Hematopoietic multipotent progenitor cell (in vitro differentiated cells): ENCODE data around the gene WSCD1. TPM values are rescaled to one million over a fixed set of nuclear protein-coding genes. Genes with fewer than 3 reads are reported as not detected.

Source experiments
- DNase-seq, 3 donors: peaks; one replicate each; pipeline ENCODE4 v3.0.0-alpha.2; 2011 to 2015; ENCODE audit warnings: low read depth in 2 of 3, low spot score in 2 of 3
- total RNA-seq: library from RNA; depleted of rRNA; stranded (reverse); fragments of >200 nt; gene quantifications from one replicate; pipeline ENCODE4 v1.2.3, GENCODE V29; 2012

The WSCD1 gene
- total RNA-seq, 1 donor, result under 0.01 TPM

GRCh38 chr17:6104956-6105648 is 34.9 kb downstream of the WSCD1 start:
- DNase-seq, result no peak

GRCh38 chr17:6105649-6106007 is 35.4 kb downstream of the WSCD1 start:
- no peak for DNase-seq

GRCh38 chr17:6106212-6106611 is 36.0 kb downstream of the WSCD1 start:
- no peak for DNase-seq

DNA sequence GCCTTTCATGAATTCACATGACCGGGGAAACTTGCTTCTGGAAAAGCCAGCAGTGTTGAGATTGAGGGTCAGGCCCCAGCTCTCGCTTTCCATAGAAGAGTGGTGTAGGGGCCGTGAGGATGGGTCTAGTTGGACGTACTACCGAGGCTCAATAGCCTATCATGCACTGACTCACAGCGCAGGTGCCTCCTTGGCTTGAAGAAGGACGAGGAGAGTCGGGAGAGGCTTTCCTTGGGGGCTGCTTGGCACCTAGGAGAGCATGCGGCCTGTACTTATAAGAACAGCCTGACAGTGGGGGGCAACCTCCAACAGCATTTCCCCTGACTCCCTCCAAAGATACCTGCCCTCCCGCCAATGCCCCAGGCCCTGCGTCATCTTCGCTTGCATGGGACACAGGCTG is 37.6 kb downstream of the WSCD1 start:
- no peak for DNase-seq

GRCh38 chr17:6108382-6108781 is 38.2 kb downstream of the WSCD1 start:
- DNase-seq, result no peak

DNA sequence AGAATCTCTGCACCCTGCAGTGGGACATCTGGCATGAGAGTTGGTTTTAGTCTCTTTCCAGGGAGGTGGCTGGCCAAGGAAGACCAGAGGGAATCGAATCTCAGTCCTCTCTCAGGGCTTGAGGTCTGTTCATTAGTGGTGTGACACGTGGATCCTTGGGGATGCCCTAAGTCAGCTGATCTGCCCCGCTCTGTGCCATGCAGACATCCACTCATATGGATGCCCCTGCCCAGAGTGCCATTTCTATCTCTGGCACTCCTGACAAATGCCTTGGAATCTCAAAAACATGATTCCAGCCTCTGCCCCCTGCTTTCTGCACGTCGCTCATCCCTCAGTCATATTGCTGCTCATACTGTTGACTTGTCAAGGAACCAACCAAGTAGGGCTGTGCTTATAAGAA is 38.8 kb downstream of the WSCD1 start:
- no peak for DNase-seq

DNA sequence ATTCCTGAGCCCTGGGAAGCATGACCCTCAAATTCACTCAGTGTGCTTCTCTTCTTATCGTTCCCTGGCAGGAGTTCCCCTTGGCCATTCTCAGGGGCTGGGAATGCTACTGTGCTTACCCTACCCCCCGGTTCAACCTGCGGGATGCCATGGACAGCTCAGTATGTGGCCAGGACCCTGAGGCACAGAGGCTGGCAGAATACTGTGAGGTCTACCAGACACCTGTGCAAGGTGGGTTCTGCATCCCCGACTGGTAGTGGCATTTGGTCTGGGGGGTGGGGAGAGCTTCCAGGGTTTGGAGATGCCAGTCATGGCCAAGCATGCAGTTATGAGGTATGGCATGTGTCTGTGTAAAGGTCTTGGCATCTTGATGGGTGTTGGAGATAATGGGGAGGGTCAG is 39.4 kb downstream of the WSCD1 start:
- no peak for DNase-seq

DNA sequence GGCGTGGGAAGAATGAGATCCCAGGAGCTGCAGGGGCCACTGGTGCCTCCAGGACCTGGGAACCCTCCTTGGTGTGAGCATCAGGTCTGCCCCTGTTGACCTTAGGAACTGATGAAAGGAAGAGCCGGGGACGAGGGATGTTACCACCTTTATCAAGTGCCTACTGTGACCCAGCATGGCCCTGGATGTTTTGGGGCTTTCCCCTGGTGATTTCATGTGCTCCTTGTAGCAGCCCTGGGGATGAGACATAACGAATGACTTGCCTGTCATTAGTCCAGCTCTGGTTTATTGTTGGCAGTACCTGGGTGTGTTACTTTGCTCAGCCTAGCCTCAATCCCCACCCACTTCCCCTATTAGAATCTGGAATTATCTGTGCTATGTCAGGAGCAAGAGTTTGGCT is 39.9 kb downstream of the WSCD1 start:
- DNase-seq, result no peak

DNA sequence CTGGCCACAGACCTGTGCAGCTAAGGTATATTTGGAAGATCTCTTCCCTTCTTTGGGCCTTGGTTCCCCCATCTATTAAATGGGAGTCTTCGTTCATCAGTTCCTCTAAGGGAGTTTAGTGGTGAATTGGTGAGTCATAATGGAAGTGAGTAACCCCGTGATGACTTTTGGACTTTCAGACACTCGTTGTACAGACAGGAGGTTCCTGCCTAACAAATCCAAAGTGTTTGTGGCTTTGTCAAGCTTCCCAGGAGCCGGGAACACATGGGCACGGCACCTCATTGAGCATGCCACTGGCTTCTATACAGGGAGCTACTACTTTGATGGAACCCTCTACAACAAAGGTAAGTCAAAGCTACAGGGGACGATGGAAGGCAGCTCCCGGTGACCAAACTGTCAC is 40.4 kb downstream of the WSCD1 start:
- no peak for DNase-seq

- no peak for DNase-seq
Measured at GRCh38 chr17:6120351-6120750, 50.2 kb downstream of the WSCD1 start.

DNA sequence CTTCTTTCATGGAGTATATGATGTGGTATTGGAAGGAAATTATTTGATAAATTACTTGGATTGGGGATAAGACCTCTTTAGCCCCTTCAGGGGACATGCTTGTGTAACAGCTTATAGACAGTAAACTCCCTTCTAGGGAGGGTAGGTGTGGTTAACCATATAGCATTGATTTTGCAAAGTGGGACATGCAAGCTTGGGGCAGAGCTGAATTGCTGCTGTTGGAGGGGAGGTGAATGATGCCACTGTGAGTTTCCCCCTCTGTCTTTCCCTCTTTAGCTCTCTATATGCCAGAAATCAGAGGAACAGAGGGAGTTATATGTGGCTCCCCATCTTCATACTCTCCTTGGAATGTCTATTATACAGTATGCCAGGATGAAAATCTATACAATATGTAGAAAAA is 54.7 kb downstream of the WSCD1 start:
- DNase-seq, result no peak

GRCh38 chr17:6126768-6127167 is 56.6 kb downstream of the WSCD1 start:
- no peak for DNase-seq

DNA sequence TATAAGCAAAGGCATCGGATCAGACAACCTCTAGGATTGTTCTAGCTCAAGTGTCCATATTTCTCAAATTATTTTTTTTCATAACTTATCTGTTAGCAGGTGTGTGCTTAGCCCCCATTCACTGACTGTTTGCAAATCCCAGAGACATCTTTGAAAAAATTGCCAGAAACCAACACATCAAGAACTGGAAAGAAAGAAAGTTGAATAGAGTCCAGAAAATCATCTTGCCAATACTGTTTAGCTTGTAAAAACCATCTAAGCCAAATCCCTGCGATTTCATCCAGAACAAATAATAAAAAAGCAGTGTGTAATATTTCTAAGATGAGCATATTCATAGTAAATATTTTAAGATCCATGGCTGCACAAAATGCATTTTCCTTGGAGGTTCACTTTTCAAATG is 64.5 kb downstream of the WSCD1 start:
- no peak for DNase-seq

DNA sequence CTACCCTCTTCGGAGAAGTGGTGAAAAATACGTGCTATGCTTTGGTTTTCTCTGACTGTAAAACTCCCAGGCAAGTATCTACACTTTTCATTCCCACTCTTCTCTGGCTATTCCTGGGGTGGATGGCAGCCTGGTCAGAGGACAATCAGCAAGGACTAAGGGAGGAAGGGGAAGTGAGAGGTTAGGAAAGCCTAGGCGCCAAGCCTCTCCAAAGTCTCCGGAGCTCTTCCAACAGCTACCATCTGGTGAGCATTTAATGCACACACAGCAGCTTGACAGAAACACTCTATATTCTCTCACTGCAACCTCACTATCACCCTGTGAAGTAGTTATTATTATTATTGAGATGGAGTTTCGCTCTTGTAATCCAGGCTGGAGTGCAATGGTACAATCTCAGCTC is 65.1 kb downstream of the WSCD1 start:
- DNase-seq, result no peak

GRCh38 chr17:6135996-6136395 is 65.8 kb downstream of the WSCD1 start:
- DNase-seq, result no peak

- no peak for DNase-seq
Measured at GRCh38 chr17:6137716-6138502, 67.7 kb downstream of the WSCD1 start.

- DNase-seq, result no peak
Measured at GRCh38 chr17:6138761-6139446, 68.7 kb downstream of the WSCD1 start.

- DNase-seq, result no peak
Measured at GRCh38 chr17:6139447-6139832, 69.3 kb downstream of the WSCD1 start.

DNA sequence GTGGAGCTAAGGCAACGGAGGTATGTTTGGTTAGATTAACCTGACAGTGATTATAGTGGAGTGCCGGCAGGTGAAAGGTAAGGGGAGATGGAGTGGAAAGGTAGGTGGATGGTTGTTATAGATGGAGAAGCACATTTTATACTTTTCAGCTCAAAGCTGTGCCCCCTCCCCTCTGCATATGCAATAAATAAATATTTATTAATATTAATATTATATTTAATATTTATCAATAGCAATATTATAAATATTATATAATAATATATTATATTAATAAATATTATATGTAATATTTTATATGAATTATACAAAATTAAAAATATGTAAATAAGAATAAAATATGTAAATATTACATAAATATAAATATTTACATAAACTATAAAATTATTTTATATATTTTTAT is 70.0 kb downstream of the WSCD1 start:
- no peak for DNase-seq

DNA sequence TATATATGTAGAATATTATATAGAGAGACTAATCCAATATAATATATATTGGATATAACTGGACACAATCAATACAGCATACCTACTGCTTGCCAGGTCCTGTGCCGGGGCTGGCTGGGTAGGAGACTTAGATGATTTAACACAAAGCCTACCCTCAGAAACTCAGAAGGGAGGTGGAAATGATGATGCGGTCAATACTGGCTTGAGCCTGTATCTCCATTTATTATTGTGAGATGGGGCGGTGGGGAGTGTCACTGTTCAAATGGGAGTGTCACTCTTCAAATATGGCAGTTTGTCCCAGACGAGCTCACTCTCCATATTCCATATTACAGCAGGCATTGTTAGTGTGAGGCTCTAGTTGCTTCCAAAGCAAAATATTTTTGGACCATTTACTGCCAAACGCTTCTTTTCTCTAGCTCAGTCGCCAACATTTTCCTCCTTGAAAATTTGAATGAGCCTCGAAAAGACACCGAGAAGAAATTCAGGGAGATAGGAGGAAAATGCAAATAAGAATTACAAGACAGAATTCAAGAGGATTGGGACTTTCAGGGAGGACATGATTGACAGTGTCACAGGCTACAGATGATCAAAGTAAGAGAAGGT is 70.7 kb downstream of the WSCD1 start:
- no peak for DNase-seq

DNA sequence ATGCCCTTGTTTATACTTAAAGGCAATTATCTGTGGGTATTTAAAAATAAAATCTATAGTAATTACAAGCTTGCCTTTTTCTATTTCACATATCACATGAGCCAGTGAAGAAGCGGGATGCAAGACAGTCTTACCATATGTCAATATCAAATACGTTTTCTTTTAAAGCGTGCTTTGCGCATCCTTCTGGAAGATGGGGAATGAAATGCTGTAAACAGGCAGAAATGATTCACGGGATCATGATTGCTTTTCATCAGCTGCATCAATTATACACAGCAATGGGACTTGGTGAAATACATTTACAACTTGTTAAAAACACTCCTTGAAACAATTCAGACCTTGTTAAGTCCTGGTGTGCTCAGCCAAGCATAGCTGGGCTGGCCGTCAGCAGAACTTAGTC is 72.5 kb downstream of the WSCD1 start:
- DNase-seq, result no peak

GRCh38 chr17:6145946-6146345 is 75.8 kb downstream of the WSCD1 start:
- DNase-seq, result no peak
